Uterus (tissue), 2 donors: ENCODE measurements around the gene FAM184A.
A peak's percentile ranks its signal among the peaks of the same experiment; 100 is the strongest.

Source experiments
- POLR2A ChIP-seq, 2 donors: fragments of 450-650 bp; IDR thresholded peaks; one replicate each; pipeline ENCODE4 v1.6.1; 2016; ENCODE audit warnings: antibody characterized with exemption in 2 of 2, mild to moderate bottlenecking in 1 of 2, moderate library complexity in 1 of 2
- TF ChIP-seq, protein P1 (sequence below), 4 experiments: fragments of 200-600 bp in 2 of 4; fragments of 450-650 bp in 2 of 4; sonication (generic) in 2 of 4; IDR thresholded peaks; one replicate each; pipeline ENCODE4 v1.5.1; 2016 to 2019; ENCODE audit warnings: antibody characterized with exemption in 4 of 4, mild to moderate bottlenecking in 2 of 4, moderate library complexity in 1 of 4

DNA sequence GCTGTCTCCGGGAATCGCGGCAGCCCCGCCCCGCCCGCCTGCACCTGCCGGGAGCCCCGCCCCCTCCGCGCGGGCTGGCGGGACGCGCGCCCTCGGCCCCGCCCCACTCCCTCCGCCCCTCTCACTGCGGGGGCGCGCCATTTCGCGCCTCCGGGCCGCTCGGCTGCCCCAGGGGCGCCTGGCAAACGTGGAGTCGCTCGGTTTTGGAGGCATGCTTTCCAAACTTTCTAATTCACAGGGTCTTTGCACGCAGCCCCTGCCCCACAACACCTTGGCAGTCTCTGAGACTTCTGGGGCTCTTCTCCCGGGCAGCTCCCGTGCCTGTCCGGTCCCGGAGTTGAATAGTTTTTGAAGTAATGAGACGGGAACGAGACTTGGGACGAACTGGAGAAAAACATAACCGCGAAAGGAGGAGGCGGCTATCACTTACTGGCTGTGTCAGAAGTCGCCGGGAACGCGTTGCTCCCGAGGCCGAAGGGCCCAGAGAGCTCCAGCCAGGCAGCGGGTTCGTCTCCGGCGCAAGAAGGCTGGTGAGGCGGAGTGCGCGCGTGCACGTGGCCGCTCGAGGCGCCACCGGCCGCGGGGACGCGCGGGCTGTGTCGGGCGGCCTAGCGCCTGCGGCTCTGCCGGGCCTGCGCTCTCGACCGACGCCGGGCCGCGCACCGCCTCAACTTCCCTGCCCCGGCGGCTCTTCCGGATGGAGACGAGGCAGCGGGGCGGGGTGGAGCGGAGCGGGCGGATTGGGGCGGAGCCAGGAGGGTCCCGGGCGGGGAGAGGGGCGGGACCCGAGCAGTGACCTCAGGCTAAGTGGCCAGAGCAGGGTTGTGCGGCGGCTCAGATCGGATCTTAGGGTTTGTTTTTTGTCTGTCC lies 143.8 kb downstream of the FAM184A start, which contains the start of gene MCM9:
- TF ChIP-seq, protein P1, sequence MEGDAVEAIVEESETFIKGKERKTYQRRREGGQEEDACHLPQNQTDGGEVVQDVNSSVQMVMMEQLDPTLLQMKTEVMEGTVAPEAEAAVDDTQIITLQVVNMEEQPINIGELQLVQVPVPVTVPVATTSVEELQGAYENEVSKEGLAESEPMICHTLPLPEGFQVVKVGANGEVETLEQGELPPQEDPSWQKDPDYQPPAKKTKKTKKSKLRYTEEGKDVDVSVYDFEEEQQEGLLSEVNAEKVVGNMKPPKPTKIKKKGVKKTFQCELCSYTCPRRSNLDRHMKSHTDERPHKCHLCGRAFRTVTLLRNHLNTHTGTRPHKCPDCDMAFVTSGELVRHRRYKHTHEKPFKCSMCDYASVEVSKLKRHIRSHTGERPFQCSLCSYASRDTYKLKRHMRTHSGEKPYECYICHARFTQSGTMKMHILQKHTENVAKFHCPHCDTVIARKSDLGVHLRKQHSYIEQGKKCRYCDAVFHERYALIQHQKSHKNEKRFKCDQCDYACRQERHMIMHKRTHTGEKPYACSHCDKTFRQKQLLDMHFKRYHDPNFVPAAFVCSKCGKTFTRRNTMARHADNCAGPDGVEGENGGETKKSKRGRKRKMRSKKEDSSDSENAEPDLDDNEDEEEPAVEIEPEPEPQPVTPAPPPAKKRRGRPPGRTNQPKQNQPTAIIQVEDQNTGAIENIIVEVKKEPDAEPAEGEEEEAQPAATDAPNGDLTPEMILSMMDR (IDR thresholded peaks at IDR 0.05): peak in 1 of 4 experiments; percentile 3
- TF ChIP-seq POLR2A (IDR thresholded peaks at IDR 0.05): peak; percentile 50 to 63
